Astrocyte (in vitro differentiated cells and primary cell): ENCODE measurements around the gene CPE. TPM values are rescaled to one million over a fixed set of nuclear protein-coding genes. Genes with fewer than 3 reads are reported as not detected.

Source experiments
- DNase-seq: peaks from one replicate; pipeline ENCODE4 v3.0.0-alpha.2; 2010; ENCODE audit warnings: low read depth
- FAIRE-seq: peaks from 2 replicates; lab custom pipeline; 2011; peaks lifted over from hg19 to GRCh38; lab: Jason Lieb, UNC
- H2AFZ ChIP-seq: 2 replicates; pipeline ENCODE4 v1.6.0; 2012; ENCODE audit warnings: low read depth, low read length, inconsistent platforms
- H3K27ac ChIP-seq: 2 replicates; pipeline ENCODE4 v1.5.1; 2011; ENCODE audit warnings: low read depth, low read length, inconsistent platforms
- H3K27me3 ChIP-seq: 2 replicates; pipeline ENCODE4 v1.6.0; 2011; ENCODE audit warnings: low read length, inconsistent platforms; ENCODE audit not compliant: insufficient read depth
- H3K36me3 ChIP-seq: 2 replicates; pipeline ENCODE4 v1.5.1; 2011; ENCODE audit warnings: low read length, inconsistent platforms; ENCODE audit not compliant: insufficient read depth
- H3K4me1 ChIP-seq: 2 replicates; pipeline ENCODE4 v1.5.1; 2011; ENCODE audit warnings: low read length, inconsistent platforms; ENCODE audit not compliant: insufficient read depth
- H3K4me2 ChIP-seq: 2 replicates; pipeline ENCODE4 v1.6.0; 2012; ENCODE audit warnings: low read length, inconsistent platforms
- H3K4me3 ChIP-seq: 2 replicates; pipeline ENCODE4 v1.5.1; 2011; ENCODE audit warnings: low read depth, mild to moderate bottlenecking, low read length, inconsistent platforms; ENCODE audit not compliant: insufficient read depth
- H3K79me2 ChIP-seq: 2 replicates; pipeline ENCODE4 v1.6.0; 2012; ENCODE audit warnings: mild to moderate bottlenecking, low read length, inconsistent platforms; ENCODE audit not compliant: insufficient read depth
- H3K9ac ChIP-seq: 2 replicates; pipeline ENCODE4 v1.6.0; 2012; ENCODE audit warnings: mild to moderate bottlenecking, low read length, inconsistent platforms
- H3K9me3 ChIP-seq: 2 replicates; pipeline ENCODE4 v1.5.1; 2012; ENCODE audit warnings: low read depth, mild to moderate bottlenecking, low read length, inconsistent platforms; ENCODE audit not compliant: insufficient read depth
- H4K20me1 ChIP-seq: 2 replicates; pipeline ENCODE4 v1.6.0; 2012; ENCODE audit warnings: low read length, inconsistent platforms; ENCODE audit not compliant: insufficient read depth
- H3K27ac Mint-ChIP-seq: one replicate; pipeline ENCODE4 v1.8.0; 2021; ENCODE audit warnings: mild to moderate bottlenecking, mixed read lengths; ENCODE audit not compliant: unreplicated experiment
- H3K27me3 Mint-ChIP-seq: one replicate; pipeline ENCODE4 v1.8.0; 2021; ENCODE audit warnings: low read depth, mixed read lengths; ENCODE audit not compliant: unreplicated experiment
- H3K36me3 Mint-ChIP-seq: one replicate; pipeline ENCODE4 v1.8.0; 2021; ENCODE audit warnings: low read depth, mixed read lengths; ENCODE audit not compliant: unreplicated experiment
- H3K4me1 Mint-ChIP-seq: one replicate; pipeline ENCODE4 v1.8.0; 2021; ENCODE audit warnings: low read depth, mixed read lengths; ENCODE audit not compliant: unreplicated experiment
- H3K4me3 Mint-ChIP-seq: one replicate; pipeline ENCODE4 v1.8.0; 2021; ENCODE audit warnings: mild to moderate bottlenecking, moderate library complexity, mixed read lengths; ENCODE audit not compliant: unreplicated experiment
- H3K9me3 Mint-ChIP-seq: one replicate; pipeline ENCODE4 v1.8.0; 2021; ENCODE audit warnings: mild to moderate bottlenecking, mixed read lengths; ENCODE audit not compliant: unreplicated experiment
- EZH2 ChIP-seq: IDR thresholded peaks from 2 replicates; pipeline ENCODE4 v1.6.1; 2012; ENCODE audit warnings: mild to moderate bottlenecking, low read length, inconsistent platforms; ENCODE audit not compliant: insufficient read depth
- total RNA-seq: library from RNA; stranded (reverse); gene quantifications from 2 replicates; pipeline ENCODE4 v1.2.1, GENCODE V29; 2021
- TF ChIP-seq, protein P1 (sequence below): IDR thresholded peaks from 2 replicates; pipeline ENCODE4 v1.5.1; 2011; ENCODE audit warnings: low read depth, mild to moderate bottlenecking, inconsistent platforms, low read length, moderate library complexity; ENCODE audit not compliant: insufficient read depth

Gene CPE
- total RNA-seq, 1 donor from 2014 or later = 380 TPM

DNA sequence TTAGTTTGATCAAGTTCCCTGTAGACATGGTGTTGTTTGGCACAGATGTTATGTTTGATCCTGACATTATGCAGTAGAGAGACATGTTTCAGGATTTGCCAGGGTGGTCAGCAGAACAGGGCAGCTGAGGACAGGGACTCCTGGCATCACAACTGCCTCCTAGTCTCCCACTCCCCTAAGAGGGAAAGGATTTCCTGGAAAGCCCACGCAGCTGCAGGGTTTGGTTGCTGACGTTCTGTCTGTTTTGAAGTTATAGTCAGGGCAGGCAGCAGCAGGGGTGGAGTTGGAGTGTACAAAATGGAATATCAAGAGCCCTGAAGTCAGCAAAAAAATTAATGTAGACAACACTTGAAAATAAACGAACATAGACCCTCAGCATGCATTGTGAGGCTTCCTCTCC is 125.4 kb downstream of the CPE start:
- Histone ChIP-seq H3K27ac (no peak overlapping the region), H3K36me3 (no peaks in the 10 kb centered on the region), H3K4me1 (peaks cover 11% of the 10 kb centered on the region), H3K4me3 (no peak overlapping the region), H3K9ac (no peak overlapping the region), H3K4me2 (no peak overlapping the region), H3K9me3 (no peaks in the 10 kb centered on the region), H4K20me1 (no peaks in the 10 kb centered on the region), H3K27me3 (no peaks in the 10 kb centered on the region), H2AFZ (no peak overlapping the region), H3K79me2 (no peaks in the 10 kb centered on the region)
- H3K4me3 Mint-ChIP-seq = no peak overlapping the region
- H3K36me3 Mint-ChIP-seq = peaks cover 6% of the 10 kb centered on the region
- H3K27ac Mint-ChIP-seq = no peak overlapping the region
- no peaks in the 10 kb centered on the region for H3K9me3 Mint-ChIP-seq
- no peak for DNase-seq
- no peak for FAIRE-seq
- no peaks in the 10 kb centered on the region for H3K27me3 Mint-ChIP-seq
- TF ChIP-seq, protein P1, sequence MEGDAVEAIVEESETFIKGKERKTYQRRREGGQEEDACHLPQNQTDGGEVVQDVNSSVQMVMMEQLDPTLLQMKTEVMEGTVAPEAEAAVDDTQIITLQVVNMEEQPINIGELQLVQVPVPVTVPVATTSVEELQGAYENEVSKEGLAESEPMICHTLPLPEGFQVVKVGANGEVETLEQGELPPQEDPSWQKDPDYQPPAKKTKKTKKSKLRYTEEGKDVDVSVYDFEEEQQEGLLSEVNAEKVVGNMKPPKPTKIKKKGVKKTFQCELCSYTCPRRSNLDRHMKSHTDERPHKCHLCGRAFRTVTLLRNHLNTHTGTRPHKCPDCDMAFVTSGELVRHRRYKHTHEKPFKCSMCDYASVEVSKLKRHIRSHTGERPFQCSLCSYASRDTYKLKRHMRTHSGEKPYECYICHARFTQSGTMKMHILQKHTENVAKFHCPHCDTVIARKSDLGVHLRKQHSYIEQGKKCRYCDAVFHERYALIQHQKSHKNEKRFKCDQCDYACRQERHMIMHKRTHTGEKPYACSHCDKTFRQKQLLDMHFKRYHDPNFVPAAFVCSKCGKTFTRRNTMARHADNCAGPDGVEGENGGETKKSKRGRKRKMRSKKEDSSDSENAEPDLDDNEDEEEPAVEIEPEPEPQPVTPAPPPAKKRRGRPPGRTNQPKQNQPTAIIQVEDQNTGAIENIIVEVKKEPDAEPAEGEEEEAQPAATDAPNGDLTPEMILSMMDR = no peak
- TF ChIP-seq EZH2 = no peak
- H3K4me1 Mint-ChIP-seq = peaks cover 20% of the 10 kb centered on the region

DNA sequence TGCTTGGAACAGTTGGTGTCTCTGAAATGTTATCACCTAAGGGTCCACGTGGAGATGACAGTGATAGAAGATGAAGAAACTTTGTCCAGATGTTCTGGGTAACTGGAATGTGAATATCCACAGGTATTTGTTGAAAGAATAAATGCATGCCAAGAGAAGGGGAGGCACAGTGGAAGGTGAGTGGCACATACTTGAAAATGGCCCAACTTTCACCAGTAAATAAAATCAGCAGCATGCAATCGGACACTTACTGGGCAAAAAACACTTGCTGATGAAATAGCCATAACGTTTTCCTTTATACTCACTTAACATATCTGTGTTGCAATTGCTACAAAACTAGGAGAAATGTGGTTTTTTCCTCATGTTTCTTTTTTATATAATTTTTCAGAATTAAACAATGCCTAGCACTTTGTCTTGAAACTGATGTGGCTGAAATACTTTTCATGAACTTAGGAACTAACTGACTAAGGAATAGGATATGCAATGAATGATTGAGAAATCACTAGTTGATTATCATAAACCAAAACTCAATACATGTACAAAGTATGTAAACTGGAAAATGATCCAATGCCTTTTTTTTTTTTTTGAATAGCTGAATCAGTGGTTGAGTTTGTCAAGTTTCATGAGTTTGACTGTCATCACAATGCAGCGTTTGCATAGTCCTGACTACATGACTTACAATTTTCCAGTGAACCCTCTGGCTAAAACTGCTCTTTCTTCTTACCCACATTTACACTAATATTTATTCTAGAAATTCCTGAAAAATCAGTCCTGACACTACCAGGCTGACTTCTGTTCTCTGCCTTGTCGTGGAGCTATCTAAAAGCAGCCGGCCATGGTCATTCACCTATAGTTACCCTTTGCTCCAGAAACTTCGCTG is 127.4 kb downstream of the CPE start:
- Histone ChIP-seq H3K4me3 (no peak overlapping the region), H3K79me2 (no peaks in the 10 kb centered on the region), H3K9me3 (no peaks in the 10 kb centered on the region), H3K9ac (no peak overlapping the region), H2AFZ (no peak overlapping the region), H3K4me2 (no peak overlapping the region), H3K36me3 (no peaks in the 10 kb centered on the region), H4K20me1 (no peaks in the 10 kb centered on the region), H3K4me1 (peaks cover 11% of the 10 kb centered on the region), H3K27me3 (no peaks in the 10 kb centered on the region), H3K27ac (no peak overlapping the region)
- no peaks in the 10 kb centered on the region for H3K9me3 Mint-ChIP-seq
- H3K36me3 Mint-ChIP-seq = peaks cover 2% of the 10 kb centered on the region
- peak overlapping the region; percentile 31 for H3K27ac Mint-ChIP-seq
- FAIRE-seq (peak; percentile 5), DNase-seq (peak; percentile 71)
- H3K27me3 Mint-ChIP-seq = no peaks in the 10 kb centered on the region
- H3K4me3 Mint-ChIP-seq = no peak overlapping the region
- TF ChIP-seq EZH2 = no peak
- TF ChIP-seq, protein P1 = no peak
- H3K4me1 Mint-ChIP-seq = peaks cover 20% of the 10 kb centered on the region

DNA sequence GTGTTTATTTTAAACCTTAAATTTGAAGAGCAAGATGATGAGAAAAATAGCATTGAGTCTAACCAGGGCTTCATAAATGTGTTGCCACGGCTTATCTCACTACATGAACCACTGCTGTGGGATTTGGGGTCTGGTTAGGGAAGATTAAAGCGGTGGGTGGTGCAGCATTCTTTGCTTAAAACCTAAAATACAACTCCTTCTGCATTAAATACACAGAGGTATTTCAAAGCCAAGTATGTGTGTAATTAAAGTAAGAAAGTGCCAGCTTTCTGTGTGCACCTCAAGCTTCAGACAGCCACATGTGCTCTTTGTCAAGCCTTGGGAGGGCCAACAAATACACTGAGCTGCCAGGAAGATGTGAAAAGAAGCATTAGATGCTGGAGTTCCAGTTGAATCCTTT is 128.0 kb downstream of the CPE start:
- peaks cover 20% of the 10 kb centered on the region for H3K4me1 Mint-ChIP-seq
- peaks cover 2% of the 10 kb centered on the region for H3K36me3 Mint-ChIP-seq
- Histone ChIP-seq H3K36me3 (no peaks in the 10 kb centered on the region), H3K9ac (no peak overlapping the region), H2AFZ (no peak overlapping the region), H3K79me2 (no peaks in the 10 kb centered on the region), H3K4me2 (no peak overlapping the region), H3K9me3 (no peaks in the 10 kb centered on the region), H3K27ac (no peak overlapping the region), H4K20me1 (no peaks in the 10 kb centered on the region), H3K4me3 (no peak overlapping the region), H3K27me3 (no peaks in the 10 kb centered on the region), H3K4me1 (peaks cover 11% of the 10 kb centered on the region)
- H3K27me3 Mint-ChIP-seq = no peaks in the 10 kb centered on the region
- no peak overlapping the region for H3K4me3 Mint-ChIP-seq
- TF ChIP-seq, protein P1 = no peak
- TF ChIP-seq EZH2 = no peak
- peak; percentile 16 for DNase-seq
- no peak overlapping the region for H3K27ac Mint-ChIP-seq
- FAIRE-seq = no peak
- no peaks in the 10 kb centered on the region for H3K9me3 Mint-ChIP-seq
